HepG2 (cell line): ENCODE results near the gene NFX1. TPM values are rescaled to one million over a fixed set of nuclear protein-coding genes. Genes with fewer than 3 reads are reported as not detected.

Experiments used
- CEBPB ChIP-seq: IDR thresholded peaks from 2 replicates; pipeline ENCODE4 v1.6.1; 2011; ENCODE audit warnings: low read depth, low read length, improper control_type of control experiment, borderline replicate concordance
- MBNL3 ChIP-seq: fragments of 250-450 bp; sonication (Bioruptor Pico); conservative IDR thresholded peaks from 2 replicates; pipeline ENCODE4 v1.8.0; 2022; ENCODE audit warnings: mild to moderate bottlenecking, inconsistent platforms
- NCOA1 ChIP-seq: sonication (generic); formaldehyde crosslinking; IDR thresholded peaks from 2 replicates; pipeline ENCODE4 v1.9.0; 2021; ENCODE audit warnings: missing genetic modification reagents
- PAF1 ChIP-seq: IDR thresholded peaks from 2 replicates; pipeline ENCODE4 v1.6.1; 2016; ENCODE audit warnings: missing genetic modification reagents, missing compliant biosample characterization
- SKI ChIP-seq: fragments of 450-650 bp; IDR thresholded peaks from one replicate; pipeline ENCODE4 v1.6.1; 2018; ENCODE audit warnings: mild to moderate bottlenecking; ENCODE audit not compliant: partially characterized antibody
- SKIL ChIP-seq: sonication (generic); formaldehyde crosslinking; IDR thresholded peaks from 2 replicates; pipeline ENCODE4 v1.8.0; 2022; ENCODE audit warnings: missing genetic modification reagents, mild to moderate bottlenecking, moderate library complexity, borderline replicate concordance
- TCF7 ChIP-seq: sonication (generic); IDR thresholded peaks from 2 replicates; pipeline ENCODE4 v1.6.1; 2016; ENCODE audit warnings: antibody characterized with exemption, low read depth
- TCF7L2 ChIP-seq: IDR thresholded peaks from 2 replicates; pipeline ENCODE4 v1.6.1; 2011; ENCODE audit warnings: mild to moderate bottlenecking, low read depth, low read length, moderate library complexity
- TOE1 ChIP-seq: sonication (generic); formaldehyde crosslinking; IDR thresholded peaks from 2 replicates; pipeline ENCODE4 v1.4.0; 2020; ENCODE audit warnings: mild to moderate bottlenecking, missing genetic modification reagents
- ZFAT ChIP-seq: sonication (generic); formaldehyde crosslinking; conservative IDR thresholded peaks from 2 replicates; pipeline ENCODE4 v1.8.1; 2023; ENCODE audit warnings: missing genetic modification reagents, inconsistent platforms
- ZMAT3 ChIP-seq: sonication (generic); formaldehyde crosslinking; conservative IDR thresholded peaks from 2 replicates; pipeline ENCODE4 v1.7.0; 2021; ENCODE audit warnings: missing genetic modification reagents
- ZNF143 ChIP-seq: sonication (generic); formaldehyde crosslinking; IDR thresholded peaks from 2 replicates; pipeline ENCODE4 v1.4.0; 2020; ENCODE audit warnings: missing genetic modification reagents
- ZNF317 ChIP-seq: sonication (generic); formaldehyde crosslinking; IDR thresholded peaks from 2 replicates; pipeline ENCODE4 v1.5.0; 2020; ENCODE audit warnings: mild to moderate bottlenecking, missing genetic modification reagents
- ZNF513 ChIP-seq: sonication (generic); formaldehyde crosslinking; conservative IDR thresholded peaks from 2 replicates; pipeline ENCODE4 v1.5.0; 2020; ENCODE audit warnings: missing genetic modification reagents
- ZNF564 ChIP-seq: sonication (generic); formaldehyde crosslinking; IDR thresholded peaks from 2 replicates; pipeline ENCODE4 v1.8.1; 2023; ENCODE audit warnings: mild to moderate bottlenecking, missing genetic modification reagents
- ZNF616 ChIP-seq: sonication (generic); formaldehyde crosslinking; IDR thresholded peaks from 2 replicates; pipeline ENCODE4 v1.5.0; 2020; ENCODE audit warnings: low read depth, mild to moderate bottlenecking, missing genetic modification reagents
- ZNF629 ChIP-seq: sonication (generic); formaldehyde crosslinking; conservative IDR thresholded peaks from 2 replicates; pipeline ENCODE4 v1.5.0; 2020; ENCODE audit warnings: missing genetic modification reagents
- ZSCAN20 ChIP-seq: sonication (generic); formaldehyde crosslinking; IDR thresholded peaks from 2 replicates; pipeline ENCODE4 v1.4.0; 2020; ENCODE audit warnings: missing genetic modification reagents, mild to moderate bottlenecking, borderline replicate concordance
- polyA plus RNA-seq, 8 experiments: library from polyadenylated mRNA; depleted of rRNA in 3 of 8; stranded (reverse) in 7 of 8; unstranded in 1 of 8; fragments of >200 nt; fragmentation: Illumina TruSeq in 4 of 8; extraction: Trizol in 4 of 8; gene quantifications; 2 replicates each; pipeline versions ENCODE4 v1.2.1 to v1.2.3, GENCODE V29; 2011 to 2016; ENCODE audit warnings: low read depth in 4 of 8, missing spikeins in 1 of 8, mixed read lengths in 1 of 8; ENCODE audit not compliant: insufficient read depth in 1 of 8
- total RNA-seq, 5 experiments: library from RNA; depleted of rRNA; stranded (reverse); fragments of >200 nt; fragmentation: Illumina TruSeq; extraction: Trizol; gene quantifications; 2 replicates each; pipeline ENCODE4 v1.2.3, GENCODE V29; 2016; ENCODE audit warnings: low read depth in 1 of 5
- TF ChIP-seq, protein P1 (sequence below): sonication (generic); formaldehyde crosslinking; IDR thresholded peaks from 2 replicates; pipeline ENCODE4 v1.4.0; 2020; ENCODE audit warnings: missing genetic modification reagents
- TF ChIP-seq, protein P2 (sequence below): sonication (generic); formaldehyde crosslinking; IDR thresholded peaks from 2 replicates; pipeline ENCODE4 v1.5.1; 2020; ENCODE audit warnings: missing genetic modification reagents, mild to moderate bottlenecking, borderline replicate concordance
- TF ChIP-seq, protein P3 (sequence below): sonication (generic); formaldehyde crosslinking; IDR thresholded peaks from 2 replicates; pipeline ENCODE4 v1.4.0; 2020; ENCODE audit warnings: missing genetic modification reagents

The NFX1 gene
- total and polyA plus RNA-seq, 2 of the 13 experiments (the other 11 are each of a cell fraction or from before 2014, with no cell fraction given) = 23.9 to 27.5 TPM

GRCh38 chr9:33415501-33416038 is 125.3 kb downstream of the NFX1 start (continued):
- TF ChIP-seq ZNF616 (CRISPR knock-in tag) (no peak), ZFAT (CRISPR knock-in tag) (no peak), CEBPB (no peak), TOE1 (CRISPR knock-in tag) (0 out of 2 replicates have a peak, but pooled peaks have one; percentile 80), ZNF629 (CRISPR knock-in tag) (0 out of 2 replicates have a peak, but pooled peaks have one; percentile 52), ZNF143 (CRISPR knock-in tag) (0 out of 2 replicates have a peak, but pooled peaks have one; percentile 43), ZNF317 (CRISPR knock-in tag) (peak; percentile 74; the same call in 1 of the 2 replicates), ZNF564 (CRISPR knock-in tag) (peak; percentile 91; the same call in 1 of the 2 replicates), ZNF513 (CRISPR knock-in tag) (no peak), SKI (peak; percentile 99), TCF7L2 (peak; percentile 91), TCF7 (peak; percentile 99), ZMAT3 (CRISPR knock-in tag) (peak; percentile 69; the same call in 1 of the 2 replicates), MBNL3 (CRISPR knock-in tag) (no peak), ZSCAN20 (CRISPR knock-in tag) (no peak; the same call in 1 of the 2 replicates), NCOA1 (peak; percentile 33; the same call in 1 of the 2 replicates), SKIL (peak; percentile 99), PAF1 (CRISPR knock-in tag) (no peak)
- TF ChIP-seq, protein P1, sequence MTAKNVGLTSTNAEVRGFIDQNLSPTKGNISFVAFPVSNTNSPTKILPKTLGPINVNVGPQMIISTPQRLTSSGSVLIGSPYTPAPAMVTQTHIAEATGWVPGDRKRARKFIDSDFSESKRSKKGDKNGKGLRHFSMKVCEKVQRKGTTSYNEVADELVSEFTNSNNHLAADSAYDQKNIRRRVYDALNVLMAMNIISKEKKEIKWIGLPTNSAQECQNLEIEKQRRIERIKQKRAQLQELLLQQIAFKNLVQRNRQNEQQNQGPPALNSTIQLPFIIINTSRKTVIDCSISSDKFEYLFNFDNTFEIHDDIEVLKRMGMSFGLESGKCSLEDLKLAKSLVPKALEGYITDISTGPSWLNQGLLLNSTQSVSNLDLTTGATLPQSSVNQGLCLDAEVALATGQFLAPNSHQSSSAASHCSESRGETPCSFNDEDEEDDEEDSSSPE (CRISPR knock-in tag) = peak; percentile 67; the same call in 1 of the 2 replicates
- TF ChIP-seq, protein P2, sequence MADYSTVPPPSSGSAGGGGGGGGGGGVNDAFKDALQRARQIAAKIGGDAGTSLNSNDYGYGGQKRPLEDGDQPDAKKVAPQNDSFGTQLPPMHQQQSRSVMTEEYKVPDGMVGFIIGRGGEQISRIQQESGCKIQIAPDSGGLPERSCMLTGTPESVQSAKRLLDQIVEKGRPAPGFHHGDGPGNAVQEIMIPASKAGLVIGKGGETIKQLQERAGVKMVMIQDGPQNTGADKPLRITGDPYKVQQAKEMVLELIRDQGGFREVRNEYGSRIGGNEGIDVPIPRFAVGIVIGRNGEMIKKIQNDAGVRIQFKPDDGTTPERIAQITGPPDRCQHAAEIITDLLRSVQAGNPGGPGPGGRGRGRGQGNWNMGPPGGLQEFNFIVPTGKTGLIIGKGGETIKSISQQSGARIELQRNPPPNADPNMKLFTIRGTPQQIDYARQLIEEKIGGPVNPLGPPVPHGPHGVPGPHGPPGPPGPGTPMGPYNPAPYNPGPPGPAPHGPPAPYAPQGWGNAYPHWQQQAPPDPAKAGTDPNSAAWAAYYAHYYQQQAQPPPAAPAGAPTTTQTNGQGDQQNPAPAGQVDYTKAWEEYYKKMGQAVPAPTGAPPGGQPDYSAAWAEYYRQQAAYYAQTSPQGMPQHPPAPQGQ (CRISPR knock-in tag) = peak; percentile 57; the same call in 1 of the 2 replicates
- TF ChIP-seq, protein P3, sequence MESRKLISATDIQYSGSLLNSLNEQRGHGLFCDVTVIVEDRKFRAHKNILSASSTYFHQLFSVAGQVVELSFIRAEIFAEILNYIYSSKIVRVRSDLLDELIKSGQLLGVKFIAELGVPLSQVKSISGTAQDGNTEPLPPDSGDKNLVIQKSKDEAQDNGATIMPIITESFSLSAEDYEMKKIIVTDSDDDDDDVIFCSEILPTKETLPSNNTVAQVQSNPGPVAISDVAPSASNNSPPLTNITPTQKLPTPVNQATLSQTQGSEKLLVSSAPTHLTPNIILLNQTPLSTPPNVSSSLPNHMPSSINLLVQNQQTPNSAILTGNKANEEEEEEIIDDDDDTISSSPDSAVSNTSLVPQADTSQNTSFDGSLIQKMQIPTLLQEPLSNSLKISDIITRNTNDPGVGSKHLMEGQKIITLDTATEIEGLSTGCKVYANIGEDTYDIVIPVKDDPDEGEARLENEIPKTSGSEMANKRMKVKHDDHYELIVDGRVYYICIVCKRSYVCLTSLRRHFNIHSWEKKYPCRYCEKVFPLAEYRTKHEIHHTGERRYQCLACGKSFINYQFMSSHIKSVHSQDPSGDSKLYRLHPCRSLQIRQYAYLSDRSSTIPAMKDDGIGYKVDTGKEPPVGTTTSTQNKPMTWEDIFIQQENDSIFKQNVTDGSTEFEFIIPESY = peak; percentile 94
